H9 (cell line): Measurements from ENCODE around the gene MOB3A. TPM values are rescaled to one million over a fixed set of nuclear protein-coding genes. Genes with fewer than 3 reads are reported as not detected.
A peak's percentile ranks its signal among the peaks of the same experiment; 100 is the strongest.

ENCODE experiments used
- DNase-seq: peaks from one replicate; pipeline ENCODE4 v3.0.0-alpha.2; 2017
- H2AFZ ChIP-seq: one replicate; pipeline ENCODE4 v1.6.1; 2013; ENCODE audit warnings: mild to moderate bottlenecking, low read length, control low read depth, moderate library complexity
- H2AK5ac ChIP-seq: 2 replicates; pipeline ENCODE4 v1.6.1; 2013; ENCODE audit warnings: low read length, control low read depth, mixed read lengths; ENCODE audit not compliant: insufficient read length
- H2BK120ac ChIP-seq: one replicate; pipeline ENCODE4 v1.6.1; 2013; ENCODE audit warnings: low read depth, mild to moderate bottlenecking, low read length, control low read depth, inconsistent platforms; ENCODE audit not compliant: poor library complexity, severe bottlenecking
- H2BK12ac ChIP-seq: 2 replicates; pipeline ENCODE4 v1.6.1; 2013; ENCODE audit warnings: low read length, control low read depth, mixed read lengths, low read depth; ENCODE audit not compliant: insufficient read length
- H2BK15ac ChIP-seq: 2 replicates; pipeline ENCODE4 v1.6.1; 2013; ENCODE audit warnings: low read depth, low read length, control low read depth
- H2BK20ac ChIP-seq: one replicate; pipeline ENCODE4 v1.6.1; 2013; ENCODE audit warnings: low read depth, mild to moderate bottlenecking, low read length, control low read depth, inconsistent platforms; ENCODE audit not compliant: poor library complexity, severe bottlenecking
- H2BK5ac ChIP-seq: 2 replicates; pipeline ENCODE4 v1.6.1; 2013; ENCODE audit warnings: low read length, control low read depth, mixed read lengths; ENCODE audit not compliant: insufficient read length
- H3K14ac ChIP-seq: 2 replicates; pipeline ENCODE4 v1.6.1; 2013; ENCODE audit warnings: low read length, control low read depth; ENCODE audit not compliant: insufficient read depth
- H3K18ac ChIP-seq: 2 replicates; pipeline ENCODE4 v1.6.1; 2013; ENCODE audit warnings: low read depth, mild to moderate bottlenecking, mixed read lengths, low read length, control low read depth; ENCODE audit not compliant: insufficient read length
- H3K23ac ChIP-seq: 2 replicates; pipeline ENCODE4 v1.6.1; 2013; ENCODE audit warnings: low read length, control low read depth, mixed read lengths, low read depth; ENCODE audit not compliant: insufficient read length
- H3K23me2 ChIP-seq: 2 replicates; pipeline ENCODE4 v1.6.1; 2013; ENCODE audit warnings: low read depth, mild to moderate bottlenecking, mixed read lengths, low read length, control low read depth; ENCODE audit not compliant: insufficient read length, poor library complexity, severe bottlenecking
- H3K27ac ChIP-seq: 2 replicates; pipeline ENCODE4 v1.5.1; 2013; ENCODE audit warnings: low read length, control low read depth, mixed read lengths, low read depth; ENCODE audit not compliant: insufficient read length
- H3K27me3 ChIP-seq: 2 replicates; pipeline ENCODE4 v1.6.1; 2013; ENCODE audit warnings: low read length, control low read depth, inconsistent platforms; ENCODE audit not compliant: insufficient read depth
- H3K4ac ChIP-seq: 2 replicates; pipeline ENCODE4 v1.6.1; 2013; ENCODE audit warnings: low read depth, mild to moderate bottlenecking, control low read depth, inconsistent platforms, low read length, moderate library complexity
- H3K4me1 ChIP-seq: 2 replicates; pipeline ENCODE4 v1.6.1; 2013; ENCODE audit warnings: low read length, control low read depth, inconsistent platforms; ENCODE audit not compliant: insufficient read depth
- H3K4me2 ChIP-seq: 2 replicates; pipeline ENCODE4 v1.6.1; 2013; ENCODE audit warnings: low read length, control low read depth, mixed read lengths; ENCODE audit not compliant: insufficient read length, insufficient read depth
- H3K56ac ChIP-seq: 2 replicates; pipeline ENCODE4 v1.6.1; 2013; ENCODE audit warnings: low read depth, mild to moderate bottlenecking, mixed read lengths, low read length, control low read depth; ENCODE audit not compliant: insufficient read length
- H3K79me1 ChIP-seq: 2 replicates; pipeline ENCODE4 v1.6.1; 2013; ENCODE audit warnings: low read depth, mild to moderate bottlenecking, moderate library complexity, low read length, control low read depth, inconsistent platforms; ENCODE audit not compliant: insufficient read depth, poor library complexity, severe bottlenecking
- H3K79me2 ChIP-seq: 2 replicates; pipeline ENCODE4 v1.6.1; 2013; ENCODE audit warnings: low read length, control low read depth, inconsistent platforms; ENCODE audit not compliant: insufficient read depth
- H3K9ac ChIP-seq: 2 replicates; pipeline ENCODE4 v1.6.1; 2013; ENCODE audit warnings: low read length, control low read depth, mixed read lengths; ENCODE audit not compliant: insufficient read length; ENCODE audit errors: extremely low read depth
- H3K9me3 ChIP-seq: one replicate; pipeline ENCODE4 v1.6.1; 2013; ENCODE audit warnings: low read depth, low read length, inconsistent platforms; ENCODE audit not compliant: control insufficient read depth
- H3T11ph ChIP-seq: one replicate; pipeline ENCODE4 v1.6.1; 2013; ENCODE audit warnings: mild to moderate bottlenecking, low read length, control low read depth, inconsistent platforms
- H4K20me1 ChIP-seq: one replicate; pipeline ENCODE4 v1.6.1; 2013; ENCODE audit not compliant: control insufficient read depth, insufficient read length, insufficient read depth
- H4K5ac ChIP-seq: 2 replicates; pipeline ENCODE4 v1.6.1; 2013; ENCODE audit warnings: low read depth, mild to moderate bottlenecking, mixed read lengths, low read length, control low read depth; ENCODE audit not compliant: insufficient read length
- H4K8ac ChIP-seq: replicated peaks from 2 replicates; pipeline ENCODE4 v1.6.1; 2013; ENCODE audit warnings: low read length, control low read depth, mixed read lengths, low read depth; ENCODE audit not compliant: insufficient read length
- H4K91ac ChIP-seq: 2 replicates; pipeline ENCODE4 v1.6.1; 2013; ENCODE audit warnings: low read depth, mild to moderate bottlenecking, moderate library complexity, mixed read lengths, low read length, control low read depth; ENCODE audit not compliant: insufficient read length
- H3K27ac Mint-ChIP-seq, 3 experiments: 2 replicates in 2 of 3; 3 replicates in 1 of 3; pipeline ENCODE4 v1.8.0; 2020 to 2021; ENCODE audit warnings: mixed read lengths in 3 of 3, mild to moderate bottlenecking in 1 of 3, moderate library complexity in 1 of 3
- H3K27me3 Mint-ChIP-seq: 2 replicates; pipeline ENCODE4 v1.8.0; 2021; ENCODE audit warnings: low read depth, mild to moderate bottlenecking, moderate library complexity, mixed read lengths
- H3K36me3 Mint-ChIP-seq, 3 experiments: 2 replicates in 2 of 3; 3 replicates in 1 of 3; pipeline ENCODE4 v1.8.0; 2020 to 2021; ENCODE audit warnings: low read depth in 3 of 3, mixed read lengths in 3 of 3; ENCODE audit not compliant: insufficient read depth in 1 of 3
- H3K4me1 Mint-ChIP-seq, 2 experiments: 2 replicates each; pipeline ENCODE4 v1.8.0; 2020; ENCODE audit warnings: mixed read lengths in 2 of 2
- H3K4me3 Mint-ChIP-seq, 2 experiments: 2 replicates in 1 of 2; 3 replicates in 1 of 2; pipeline ENCODE4 v1.8.0; 2020 to 2021; ENCODE audit warnings: mild to moderate bottlenecking in 2 of 2, mixed read lengths in 2 of 2, moderate library complexity in 1 of 2
- H3K9me3 Mint-ChIP-seq, 2 experiments: 2 replicates in 1 of 2; 3 replicates in 1 of 2; pipeline ENCODE4 v1.8.0; 2020; ENCODE audit warnings: mild to moderate bottlenecking in 2 of 2, mixed read lengths in 2 of 2, moderate library complexity in 1 of 2
- WGBS: extraction: QIAGEN DNeasy Blood & Tissue Kit; methylation state at CpG from one replicate; pipeline ENCODE4 v1.1.7; 2013; ENCODE audit warnings: missing lambda C conversion rate, low lambda C conversion rate, mixed read lengths; ENCODE audit not compliant: insufficient read length; ENCODE audit errors: extremely low coverage; 5-methylcytosine and 5-hydroxymethylcytosine counted together
- total RNA-seq: library from RNA; stranded (reverse); gene quantifications from 2 replicates; pipeline ENCODE4 v1.2.1, GENCODE V29; 2021
- TF ChIP-seq, protein P1 (sequence below): fragments of 200-600 bp; sonication (generic); conservative IDR thresholded peaks from 3 replicates; pipeline ENCODE4 v1.8.0; 2021; ENCODE audit warnings: antibody characterized with exemption, mild to moderate bottlenecking

MOB3A gene
- total RNA-seq, 1 experiment from 2014 or later: 11.5 TPM

DNA sequence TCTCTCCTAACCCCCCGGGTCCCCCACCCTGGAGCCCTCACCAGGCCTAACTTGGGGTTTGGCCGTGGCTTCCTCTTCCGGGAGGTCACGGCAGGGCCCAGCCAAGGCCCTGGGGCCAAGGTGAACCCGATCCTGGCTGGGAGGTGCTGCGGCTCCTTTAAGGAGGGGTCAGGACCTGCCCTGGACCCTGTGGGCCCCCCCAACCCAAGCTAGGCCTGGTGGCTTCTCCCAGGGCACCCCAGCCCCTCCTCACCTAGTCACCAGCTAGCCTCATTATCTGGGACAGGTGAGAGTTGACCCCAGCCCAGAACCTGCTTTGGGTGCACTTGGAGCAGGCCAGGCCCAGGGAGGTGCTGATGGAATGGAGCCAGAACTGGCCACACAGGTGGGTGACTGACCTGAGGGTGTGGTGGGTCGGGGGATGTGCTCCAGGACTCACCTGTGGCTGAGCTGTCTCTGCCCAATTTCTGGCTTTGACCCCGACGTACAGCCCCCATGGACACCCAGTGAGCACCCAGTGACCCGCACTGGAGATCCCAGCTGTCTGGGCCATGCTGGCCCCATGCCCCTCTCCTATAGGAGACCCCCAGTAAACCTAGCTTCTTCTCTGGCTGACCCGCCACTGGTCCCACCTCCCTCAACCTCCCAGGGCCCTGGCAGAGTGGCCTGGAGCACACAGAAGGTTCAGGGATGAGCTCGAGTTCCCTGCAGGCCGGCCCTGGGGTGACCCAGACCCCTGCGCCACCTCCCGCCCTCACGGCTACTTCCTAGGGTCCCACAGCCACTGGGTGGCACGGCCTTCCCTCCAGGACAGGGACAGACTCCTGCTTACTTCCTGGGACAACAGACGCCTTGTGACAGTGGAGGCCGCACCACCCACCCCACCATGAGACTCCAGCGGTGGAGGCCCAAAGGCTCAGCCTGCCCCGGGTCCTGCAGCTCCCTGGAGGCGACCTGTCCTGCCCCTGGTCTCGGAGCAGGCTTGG lies 38.3 kb downstream of the MOB3A start:
- H4K8ac ChIP-seq: no peak overlapping the region
- H2BK120ac ChIP-seq: no peak overlapping the region
- Mint-ChIP-seq H3K27me3 (no peaks in the 10 kb centered on the region), H3K4me3 (no peak overlapping the region), H3K27ac (peak overlapping the region in 1 of 3 experiments; percentile 34; a peak in 2 of 7 replicates), H3K9me3 (no peaks in the 10 kb centered on the region; a peak in 1 of 5 replicates), H3K36me3 (no peaks in the 10 kb centered on the region), H3K4me1 (peaks cover 25 to 43% of the 10 kb centered on the region in 2 experiments)
- no peak overlapping the region for H3K4me2 ChIP-seq
- H2BK20ac ChIP-seq: no peak overlapping the region
- H3K27ac ChIP-seq: no peak overlapping the region
- peaks cover 10% of the 10 kb centered on the region for H3K23me2 ChIP-seq
- TF ChIP-seq, protein P1, sequence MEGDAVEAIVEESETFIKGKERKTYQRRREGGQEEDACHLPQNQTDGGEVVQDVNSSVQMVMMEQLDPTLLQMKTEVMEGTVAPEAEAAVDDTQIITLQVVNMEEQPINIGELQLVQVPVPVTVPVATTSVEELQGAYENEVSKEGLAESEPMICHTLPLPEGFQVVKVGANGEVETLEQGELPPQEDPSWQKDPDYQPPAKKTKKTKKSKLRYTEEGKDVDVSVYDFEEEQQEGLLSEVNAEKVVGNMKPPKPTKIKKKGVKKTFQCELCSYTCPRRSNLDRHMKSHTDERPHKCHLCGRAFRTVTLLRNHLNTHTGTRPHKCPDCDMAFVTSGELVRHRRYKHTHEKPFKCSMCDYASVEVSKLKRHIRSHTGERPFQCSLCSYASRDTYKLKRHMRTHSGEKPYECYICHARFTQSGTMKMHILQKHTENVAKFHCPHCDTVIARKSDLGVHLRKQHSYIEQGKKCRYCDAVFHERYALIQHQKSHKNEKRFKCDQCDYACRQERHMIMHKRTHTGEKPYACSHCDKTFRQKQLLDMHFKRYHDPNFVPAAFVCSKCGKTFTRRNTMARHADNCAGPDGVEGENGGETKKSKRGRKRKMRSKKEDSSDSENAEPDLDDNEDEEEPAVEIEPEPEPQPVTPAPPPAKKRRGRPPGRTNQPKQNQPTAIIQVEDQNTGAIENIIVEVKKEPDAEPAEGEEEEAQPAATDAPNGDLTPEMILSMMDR: no peak
- no peaks in the 10 kb centered on the region for H3K9me3 ChIP-seq
- peak overlapping the region; percentile 27 for H3K18ac ChIP-seq
- H3K4me1 ChIP-seq: no peaks in the 10 kb centered on the region
- no peaks in the 10 kb centered on the region for H3K27me3 ChIP-seq
- H3K56ac ChIP-seq: no peak overlapping the region
- WGBS: no CpG with 5 or more reads among the region's 23 CpGs
- H3K79me1 ChIP-seq: no peaks in the 10 kb centered on the region
- no peaks in the 10 kb centered on the region for H3K79me2 ChIP-seq
- no peak overlapping the region for H2BK12ac ChIP-seq
- H3K23ac ChIP-seq: no peak overlapping the region
- H2BK5ac ChIP-seq: no peak overlapping the region
- peak overlapping the region; percentile 17 for H3K14ac ChIP-seq
- H3K9ac ChIP-seq: no peak overlapping the region
- no peak overlapping the region for H2BK15ac ChIP-seq
- peak overlapping the region; percentile 58; the same call in 1 of the 2 replicates for H3K4ac ChIP-seq
- no peak for DNase-seq
- H4K5ac ChIP-seq: no peak overlapping the region
- no peaks in the 10 kb centered on the region for H4K20me1 ChIP-seq
- H4K91ac ChIP-seq: peak overlapping the region; percentile 33
- no peak overlapping the region for H2AK5ac ChIP-seq
- no peak overlapping the region for H3T11ph ChIP-seq
- no peak overlapping the region for H2AFZ ChIP-seq
